Colonic mucosa (tissue), 4 donors: ENCODE measurements around the gene DDA1. TPM values are rescaled to one million over a fixed set of nuclear protein-coding genes. Genes with fewer than 3 reads are reported as not detected.

Experiments used
- DNase-seq: peaks from one replicate; pipeline ENCODE4 v3.0.0-alpha.2; 2020
- H3K27ac ChIP-seq: fragments of 200-600 bp; one replicate; pipeline ENCODE4 v1.8.0; 2021
- H3K27me3 ChIP-seq: fragments of 200-600 bp; one replicate; pipeline ENCODE4 v1.8.0; 2021
- H3K36me3 ChIP-seq: fragments of 200-600 bp; one replicate; pipeline ENCODE4 v1.8.0; 2021
- H3K4me1 ChIP-seq: fragments of 200-600 bp; one replicate; pipeline ENCODE4 v1.8.0; 2021; ENCODE audit warnings: mild to moderate bottlenecking
- H3K4me3 ChIP-seq: fragments of 200-600 bp; one replicate; pipeline ENCODE4 v1.8.0; 2021
- H3K9ac ChIP-seq, 2 donors: one replicate each; pipeline ENCODE4 v1.7.0; 2013; ENCODE audit warnings: control low read depth in 2 of 2, low read depth in 2 of 2, low read length in 2 of 2
- H3K9me3 ChIP-seq: fragments of 200-600 bp; one replicate; pipeline ENCODE4 v1.8.0; 2021
- CTCF ChIP-seq: fragments of 200-600 bp; IDR thresholded peaks from one replicate; pipeline ENCODE4 v1.8.0; 2022; ENCODE audit warnings: antibody characterized with exemption, mild to moderate bottlenecking
- intact Hi-C: fragments of 100-400 bp; cut with DNase I; formaldehyde crosslinking; loops from one replicate; pipeline ENCODE4 v1.14.1; 2022
- total RNA-seq, 2 donors: library from RNA; stranded (reverse); fragmentation: NEBNext Ultra II Directional in 1 of 2; extraction: Animal tissue kit (Norgen Biotek cat#: 25700) in 1 of 2; gene quantifications; one replicate each; pipeline ENCODE4 v1.2.1, GENCODE V29; 2021
- donor health status: healthy.
- donor health status: DM: no; HTN: no; CAD: no.
- donor health status: DM: no; HTN: no; CAD: no.

DDA1 gene
- total RNA-seq, 2 donors from 2014 or later, result 39.1 to 45.0 TPM

GRCh38 chr19:17334414-17335409, 25.3 kb downstream of the DDA1 start, which contains the start of gene ANO8:
Gene ANO8 (minus strand): TSS chr19:17334855. CDS start chr19:17334670, 185 bp downstream.
- intact Hi-C loops, result loop anchor here (2.0 kb wide), 1 partner anchor 30 kb away; the partner anchor contains the start of gene MRPL34
- Histone ChIP-seq H3K36me3 (no peaks in the 10 kb centered on the region), H3K27ac (peak within 1 kb of the TSS; percentile 74), H3K9me3 (no peaks in the 10 kb centered on the region), H3K27me3 (peaks cover 1% of the 10 kb centered on the region), H3K4me1 (peaks cover 18% of the 10 kb centered on the region), H3K9ac (peak within 1 kb of the TSS; percentile 63 to 80), H3K4me3 (peak within 1 kb of the TSS; percentile 82)
- TF ChIP-seq CTCF, result no peak
- peak; percentile 99 for DNase-seq

GRCh38 chr19:17335575-17335974, 26.2 kb downstream of the DDA1 start:
- H3K27ac ChIP-seq, result no peak overlapping the region
- TF ChIP-seq CTCF, result no peak
- H3K9ac ChIP-seq, result no peak overlapping the region
- H3K36me3 ChIP-seq, result no peaks in the 10 kb centered on the region
- H3K4me3 ChIP-seq, result no peak overlapping the region
- no peak for DNase-seq
- H3K9me3 ChIP-seq, result no peaks in the 10 kb centered on the region
- H3K4me1 ChIP-seq, result peaks cover 18% of the 10 kb centered on the region
- H3K27me3 ChIP-seq, result no peaks in the 10 kb centered on the region
- intact Hi-C loops, result loop anchor here (2.0 kb wide), 1 partner anchor 31 kb away; the partner anchor contains the start of gene MRPL34

GRCh38 chr19:17336872-17337674, 27.7 kb downstream of the DDA1 start, which contains the start of gene GTPBP3:
Gene GTPBP3 (plus strand): TSS chr19:17337553. CDS start chr19:17337612, 59 bp downstream.
- peak within 1 kb of the TSS; percentile 90 to 97 for H3K9ac ChIP-seq
- peaks cover 18% of the 10 kb centered on the region for H3K4me1 ChIP-seq
- peak within 1 kb of the TSS; percentile 56 for H3K4me3 ChIP-seq
- peak; percentile 98 for DNase-seq
- peak within 1 kb of the TSS; percentile 83 for H3K27ac ChIP-seq
- H3K36me3 ChIP-seq, result no peaks in the 10 kb centered on the region
- TF ChIP-seq CTCF, result no peak
- intact Hi-C loops, result no loop called here
- no peaks in the 10 kb centered on the region for H3K9me3 ChIP-seq
- H3K27me3 ChIP-seq, result no peaks in the 10 kb centered on the region

- intact Hi-C loops, result no loop called here
- H3K27ac ChIP-seq, result peak overlapping the region; percentile 83
- no peaks in the 10 kb centered on the region for H3K9me3 ChIP-seq
- no peak for TF ChIP-seq CTCF
- peak; percentile 51 for DNase-seq
- H3K4me3 ChIP-seq, result peak overlapping the region; percentile 56
- H3K9ac ChIP-seq, result peak overlapping the region; percentile 90 to 97
- H3K27me3 ChIP-seq, result no peaks in the 10 kb centered on the region
- no peaks in the 10 kb centered on the region for H3K36me3 ChIP-seq
- H3K4me1 ChIP-seq, result peaks cover 18% of the 10 kb centered on the region
Measured at GRCh38 chr19:17337675-17338432, 28.5 kb downstream of the DDA1 start.
